Stimulated activated CD8-positive, alpha-beta memory T cell treated with anti-CD3 and anti-CD28 coated beads, Interleukin-2, amount 100 ng/mL, for 48 hours (primary cell): ENCODE results near the gene TANC1.

ENCODE experiments used
- DNase-seq, 2 donors: peaks; one replicate each; pipeline ENCODE4 v3.0.0-alpha.2; 2020; ENCODE audit warnings: low read depth in 2 of 2

TANC1 gene

DNA sequence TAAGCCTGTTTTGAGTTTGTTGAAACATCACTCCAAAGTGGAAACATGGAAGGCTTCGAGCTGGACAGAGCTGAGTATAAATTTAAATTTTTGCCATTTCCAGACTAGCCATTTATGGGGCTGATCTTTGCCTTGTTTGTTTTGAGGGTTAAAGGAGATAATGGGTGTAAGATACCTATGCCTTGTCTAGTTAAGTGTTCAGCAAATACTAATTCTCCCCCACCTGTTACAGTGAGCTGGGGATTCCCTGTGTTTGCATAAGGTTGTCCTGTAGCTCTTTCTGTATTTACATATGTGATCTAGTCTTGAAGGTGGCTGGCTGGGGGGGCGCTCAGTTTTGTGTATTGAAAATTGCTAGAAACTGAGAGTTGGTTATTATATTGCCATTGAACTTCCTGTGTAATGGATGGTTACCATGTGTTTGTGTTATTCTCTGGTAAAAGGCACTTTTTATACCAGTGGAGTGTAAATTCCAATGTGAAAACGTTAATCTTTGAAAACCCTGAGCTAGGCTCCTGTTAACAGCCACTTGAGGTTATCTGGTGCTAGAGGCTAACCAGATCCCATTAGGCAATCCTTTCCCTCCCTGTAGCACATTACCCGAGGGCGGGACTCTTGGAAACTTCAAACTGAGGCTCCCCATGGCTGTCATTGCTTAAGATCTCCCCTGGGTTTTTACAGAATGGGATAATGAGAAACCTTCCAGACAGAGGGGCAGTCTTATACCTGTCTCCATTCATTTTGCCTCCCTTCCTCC, 26.7 kb downstream of the TANC1 start:
- no peak for DNase-seq

DNA sequence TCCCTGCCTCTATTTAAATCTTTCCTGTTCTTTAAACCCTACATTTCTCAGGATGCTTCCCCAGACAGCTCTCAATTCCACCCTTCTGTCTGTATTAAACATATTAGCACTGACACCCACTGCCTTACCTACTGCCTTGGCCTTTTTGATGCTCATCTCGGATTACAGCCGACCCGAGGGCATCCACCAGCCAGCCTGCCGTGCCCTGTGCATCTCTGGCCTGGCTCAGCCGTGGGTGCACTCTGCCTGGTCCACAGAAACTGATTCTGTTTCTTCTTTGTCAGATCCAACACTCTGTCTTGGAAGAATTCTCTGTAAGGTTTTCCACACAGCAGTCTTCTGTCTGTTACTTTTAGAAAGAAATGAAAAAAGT, 27.2 kb downstream of the TANC1 start:
- no peak for DNase-seq

- DNase-seq = no peak
Observed at GRCh38 chr2:158996378-158996993, 28.0 kb downstream of the TANC1 start.

- DNase-seq = no peak
Observed at GRCh38 chr2:158997037-158997790, 28.8 kb downstream of the TANC1 start.

- DNase-seq = no peak
Observed at GRCh38 chr2:158998551-158999248, 30.3 kb downstream of the TANC1 start.

- DNase-seq = no peak
Observed at GRCh38 chr2:158999458-158999857, 31.0 kb downstream of the TANC1 start.

GRCh38 chr2:159000072-159000471, 31.6 kb downstream of the TANC1 start:
- DNase-seq = no peak

DNA sequence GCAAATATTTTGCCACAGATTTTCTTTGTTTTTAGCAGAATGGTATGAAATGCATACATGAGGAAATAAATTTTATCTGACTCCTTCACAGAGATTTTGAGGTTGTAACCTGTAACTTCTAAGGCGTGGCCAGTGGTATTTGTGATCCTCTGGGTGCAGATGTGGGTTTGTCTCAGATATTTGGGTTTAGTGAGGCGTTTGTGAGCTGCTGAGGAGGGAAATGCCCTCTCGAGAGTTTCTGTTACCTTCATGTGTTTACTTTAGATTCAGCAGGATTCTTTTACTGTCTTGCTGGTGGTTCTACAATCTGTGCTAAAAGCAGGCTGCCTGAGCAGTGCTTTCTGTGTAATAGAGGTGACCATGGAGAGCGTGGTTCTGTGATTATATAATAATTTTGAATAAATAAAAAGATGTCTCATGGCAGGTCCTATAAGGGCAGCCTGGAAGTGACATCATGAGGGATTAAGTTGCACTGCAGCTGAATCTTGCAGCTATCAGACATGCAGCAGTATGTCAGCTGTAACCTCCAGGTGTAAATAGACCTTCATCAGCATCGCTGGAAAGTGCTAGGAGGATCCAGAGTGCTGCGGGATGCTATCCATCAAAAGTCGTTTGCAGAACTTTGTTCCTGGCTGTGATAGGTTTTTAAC, 34.1 kb downstream of the TANC1 start:
- no peak for DNase-seq

- DNase-seq = no peak
Observed at GRCh38 chr2:159003555-159003954, 35.1 kb downstream of the TANC1 start.

GRCh38 chr2:159004849-159005248, 36.4 kb downstream of the TANC1 start:
- no peak for DNase-seq

- no peak for DNase-seq
Observed at GRCh38 chr2:159009940-159010339, 41.5 kb downstream of the TANC1 start.

- no peak for DNase-seq
Observed at GRCh38 chr2:159010340-159010739, 41.9 kb downstream of the TANC1 start.

GRCh38 chr2:159010963-159011362, 42.5 kb downstream of the TANC1 start:
- no peak for DNase-seq

DNA sequence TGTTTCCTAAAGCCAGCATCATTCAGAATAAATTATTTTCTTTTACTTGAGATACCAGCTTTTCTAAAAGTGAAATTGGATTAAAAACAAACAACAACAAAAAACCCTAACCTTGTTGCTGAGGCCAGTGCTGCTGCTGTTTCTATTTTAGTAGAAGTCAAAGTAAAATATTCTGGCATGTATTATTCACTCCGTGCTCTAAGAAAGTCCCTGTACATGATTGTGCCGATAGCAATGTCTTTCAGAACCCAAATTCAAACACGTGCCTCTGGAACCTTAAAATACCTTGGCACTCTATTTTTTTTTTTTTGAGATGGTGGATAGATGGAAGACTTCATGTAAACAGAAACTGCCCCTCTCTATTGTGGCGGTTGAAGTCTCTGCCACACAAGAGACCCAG, 43.7 kb downstream of the TANC1 start:
- no peak for DNase-seq

DNA sequence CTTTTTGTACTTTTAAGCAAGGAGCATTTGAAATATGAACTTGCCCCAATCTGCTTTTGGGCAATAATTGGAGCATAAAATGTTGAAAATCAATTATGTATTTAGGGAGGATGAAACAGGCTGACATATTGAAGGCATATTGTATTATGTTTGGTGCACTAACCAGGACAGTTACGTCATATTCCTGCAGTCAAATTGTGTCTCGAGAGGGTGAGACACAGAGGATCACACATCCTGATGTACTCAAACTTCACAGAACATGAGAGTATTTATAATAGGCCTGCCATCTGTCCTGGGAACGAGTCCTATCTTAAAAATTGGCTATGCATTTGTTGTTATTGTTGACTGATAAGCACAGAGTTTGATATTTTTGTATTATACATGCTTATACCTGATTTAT, 44.7 kb downstream of the TANC1 start:
- DNase-seq = no peak

- DNase-seq = no peak
Observed at GRCh38 chr2:159015174-159015573, 46.7 kb downstream of the TANC1 start.

GRCh38 chr2:159015823-159016222, 47.4 kb downstream of the TANC1 start:
- no peak for DNase-seq

GRCh38 chr2:159017837-159018236, 49.4 kb downstream of the TANC1 start:
- DNase-seq = no peak

GRCh38 chr2:159019021-159019420, 50.6 kb downstream of the TANC1 start:
- DNase-seq = no peak

GRCh38 chr2:159022019-159022418, 53.6 kb downstream of the TANC1 start:
- no peak for DNase-seq

GRCh38 chr2:159026170-159026569, 57.7 kb downstream of the TANC1 start:
- no peak for DNase-seq

DNA sequence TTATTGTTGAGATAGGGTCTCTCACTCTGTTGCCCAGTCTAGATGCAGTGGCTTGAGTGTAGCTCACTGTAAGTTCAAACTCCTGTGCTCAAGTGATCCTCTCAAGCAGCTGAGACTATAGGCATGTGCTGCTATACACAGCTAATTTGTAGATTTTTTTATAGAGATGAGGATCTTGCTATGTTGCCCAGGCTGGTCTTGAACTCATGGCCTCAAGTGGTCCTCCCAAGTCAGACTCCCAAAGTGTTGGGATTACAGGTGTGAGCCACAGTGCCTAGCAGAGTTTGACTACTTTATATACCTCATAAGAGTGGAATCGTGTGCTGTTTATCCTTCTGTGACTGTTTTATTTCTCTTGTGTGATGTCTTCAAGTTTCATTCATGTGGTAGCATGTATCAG, 60.3 kb downstream of the TANC1 start:
- no peak for DNase-seq
